GM19467 (cell line): Measurements from ENCODE around the gene ADI1.
"Not testable (repeated sequence)": the region's sequence is repeated elsewhere in the genome, so short reads cannot be mapped to it uniquely, and the experiment has no call there.

Source experiments
- ATAC-seq: cut with Tn5 transposase; IDR thresholded peaks from one replicate; pipeline ENCODE4 v1.9.1; 2021; ENCODE audit warnings: mild to moderate bottlenecking, moderate library complexity; ENCODE audit not compliant: unreplicated experiment

Gene ADI1

DNA sequence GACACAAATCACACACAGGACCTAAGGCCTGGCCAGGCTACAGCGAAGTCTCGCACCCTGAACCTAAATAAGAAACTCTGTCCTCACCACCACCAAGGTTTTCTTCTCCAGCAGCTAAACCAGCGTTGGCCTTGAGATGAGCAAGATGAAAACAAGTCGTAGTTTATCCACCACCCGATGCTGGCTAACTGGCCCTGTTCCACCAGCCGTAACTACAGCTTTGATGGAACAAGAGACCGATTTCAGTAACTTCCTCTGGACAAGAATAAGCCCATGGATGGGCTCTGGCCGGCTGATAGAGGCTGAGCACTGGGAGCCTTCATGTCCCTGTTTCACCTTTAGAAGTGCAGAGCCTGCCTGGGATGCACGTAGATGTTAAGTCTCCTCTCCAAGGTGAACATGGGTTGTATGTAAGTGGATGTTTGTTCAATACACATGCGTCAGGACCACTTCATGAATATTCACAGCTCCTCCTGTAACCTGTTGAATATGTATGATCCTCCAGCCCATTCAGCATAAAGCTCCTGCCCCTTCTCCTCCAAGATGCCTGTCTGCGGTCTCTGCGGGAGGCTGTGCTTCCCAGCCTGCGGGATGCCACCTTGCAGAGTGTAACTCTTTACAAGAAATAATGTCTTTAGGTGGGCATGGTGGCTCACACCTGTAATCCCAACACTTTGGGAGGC is 24.2 kb downstream of the ADI1 start:
- ATAC-seq: no peak

GRCh38 chr2:3493615-3494007 is 25.7 kb downstream of the ADI1 start:
- ATAC-seq: no peak

GRCh38 chr2:3492951-3493614 is 26.2 kb downstream of the ADI1 start:
- ATAC-seq: no peak

- not testable (repeated sequence) for ATAC-seq
Observed at GRCh38 chr2:3492475-3492787, 26.9 kb downstream of the ADI1 start.

DNA sequence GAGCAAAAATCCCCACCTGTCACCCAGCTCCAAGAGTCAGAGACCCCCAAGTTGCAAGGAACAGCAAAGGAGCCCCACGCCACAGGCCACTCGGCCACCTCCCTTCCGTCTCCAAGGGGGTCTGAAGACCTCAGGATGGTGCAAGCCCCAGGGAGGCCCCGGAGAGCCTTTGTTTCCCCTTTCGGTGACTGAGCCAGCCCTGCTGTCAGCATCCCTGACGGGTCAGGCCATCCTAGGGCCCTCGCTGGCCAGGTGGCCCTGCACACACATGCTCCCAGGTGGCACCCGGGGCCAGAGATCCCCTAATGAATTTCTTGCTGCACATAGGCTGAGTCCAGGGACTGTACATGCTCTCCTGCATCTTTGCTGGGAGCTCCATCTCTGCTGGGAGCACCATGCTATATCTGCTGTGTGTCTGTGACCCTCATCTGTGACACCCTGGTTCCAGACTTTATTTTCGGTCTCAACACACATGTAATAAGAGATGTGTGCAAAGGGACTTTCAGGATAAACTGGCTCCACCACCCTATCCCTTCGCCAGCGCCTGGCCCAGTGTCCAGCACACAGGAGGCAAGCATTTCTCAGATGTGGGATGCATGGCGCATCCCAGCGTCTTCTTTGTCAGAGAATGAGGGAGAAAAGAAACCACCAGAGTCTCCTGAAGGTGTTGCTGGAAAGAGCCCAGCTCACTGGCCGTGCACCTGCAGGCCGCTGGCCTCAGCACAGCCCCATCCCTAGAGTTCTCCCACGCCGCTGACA is 27.4 kb downstream of the ADI1 start:
- no peak for ATAC-seq

GRCh38 chr2:3491306-3491705 is 28.0 kb downstream of the ADI1 start:
- no peak for ATAC-seq

- no peak for ATAC-seq
Observed at GRCh38 chr2:3490191-3491170, 28.9 kb downstream of the ADI1 start.

DNA sequence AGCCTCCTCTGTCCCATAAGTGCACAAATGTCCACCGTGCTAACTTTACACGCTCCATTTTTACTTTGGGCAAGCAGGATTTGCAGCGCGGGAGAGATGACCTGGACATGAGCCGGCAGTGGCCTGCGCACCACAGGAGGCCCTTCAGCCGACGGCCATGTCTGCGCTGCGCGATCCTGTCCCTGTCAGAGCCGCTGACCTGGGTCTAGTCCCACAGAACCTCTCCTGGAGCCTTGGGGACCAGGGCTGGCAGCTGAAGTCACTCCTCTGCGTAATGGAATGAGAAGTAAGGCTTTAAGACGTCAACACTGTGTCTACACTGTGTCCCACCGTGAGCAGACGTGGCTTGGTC is 29.6 kb downstream of the ADI1 start:
- ATAC-seq: no peak

GRCh38 chr2:3488855-3489763 is 30.2 kb downstream of the ADI1 start:
- no peak for ATAC-seq

GRCh38 chr2:3488061-3488531 is 31.2 kb downstream of the ADI1 start:
- no peak for ATAC-seq

DNA sequence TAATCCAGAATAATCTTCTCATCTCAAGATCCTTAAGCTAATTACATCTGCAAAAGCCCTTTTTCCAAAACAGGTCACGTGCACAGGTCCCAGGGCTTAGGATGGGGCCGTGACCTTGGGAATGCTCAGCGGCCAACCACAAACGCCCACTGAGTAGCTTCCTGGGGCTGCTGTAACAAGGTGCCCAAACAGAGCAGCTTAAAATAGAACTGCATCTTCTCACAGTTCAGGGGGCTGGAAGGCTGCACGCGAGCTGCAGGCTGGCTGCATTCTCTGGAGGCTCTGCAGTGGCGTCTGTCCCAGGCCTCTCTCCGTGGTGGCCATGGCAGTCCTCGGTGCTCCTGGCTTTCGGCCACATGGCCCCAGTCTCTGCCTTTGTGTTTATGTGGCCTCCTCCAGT is 31.9 kb downstream of the ADI1 start:
- no peak for ATAC-seq

- ATAC-seq: no peak
Observed at GRCh38 chr2:3487028-3487425, 32.3 kb downstream of the ADI1 start.

GRCh38 chr2:3486047-3487027 is 33.0 kb downstream of the ADI1 start:
- no peak for ATAC-seq

DNA sequence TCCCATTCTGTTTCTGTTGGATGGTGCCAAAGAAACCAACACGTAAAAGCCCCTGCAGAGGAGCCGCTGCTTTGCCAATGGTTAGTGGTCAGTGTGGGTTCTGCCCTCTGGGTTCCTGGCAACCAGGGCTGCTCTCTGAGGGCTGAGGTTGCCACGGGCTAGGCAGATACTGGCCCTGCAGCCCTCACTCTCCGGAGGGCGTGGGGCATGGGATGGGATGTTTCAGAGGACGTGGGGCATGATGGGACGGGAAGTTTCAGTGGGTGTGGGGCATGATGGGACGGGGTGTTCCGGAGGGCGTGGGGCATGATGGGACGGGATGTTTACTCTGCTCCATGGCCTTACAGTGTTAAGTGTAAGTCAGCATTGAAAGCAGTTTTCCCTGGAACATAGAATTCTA is 34.2 kb downstream of the ADI1 start:
- no peak for ATAC-seq

- no peak for ATAC-seq
Observed at GRCh38 chr2:3483986-3484960, 35.1 kb downstream of the ADI1 start.

DNA sequence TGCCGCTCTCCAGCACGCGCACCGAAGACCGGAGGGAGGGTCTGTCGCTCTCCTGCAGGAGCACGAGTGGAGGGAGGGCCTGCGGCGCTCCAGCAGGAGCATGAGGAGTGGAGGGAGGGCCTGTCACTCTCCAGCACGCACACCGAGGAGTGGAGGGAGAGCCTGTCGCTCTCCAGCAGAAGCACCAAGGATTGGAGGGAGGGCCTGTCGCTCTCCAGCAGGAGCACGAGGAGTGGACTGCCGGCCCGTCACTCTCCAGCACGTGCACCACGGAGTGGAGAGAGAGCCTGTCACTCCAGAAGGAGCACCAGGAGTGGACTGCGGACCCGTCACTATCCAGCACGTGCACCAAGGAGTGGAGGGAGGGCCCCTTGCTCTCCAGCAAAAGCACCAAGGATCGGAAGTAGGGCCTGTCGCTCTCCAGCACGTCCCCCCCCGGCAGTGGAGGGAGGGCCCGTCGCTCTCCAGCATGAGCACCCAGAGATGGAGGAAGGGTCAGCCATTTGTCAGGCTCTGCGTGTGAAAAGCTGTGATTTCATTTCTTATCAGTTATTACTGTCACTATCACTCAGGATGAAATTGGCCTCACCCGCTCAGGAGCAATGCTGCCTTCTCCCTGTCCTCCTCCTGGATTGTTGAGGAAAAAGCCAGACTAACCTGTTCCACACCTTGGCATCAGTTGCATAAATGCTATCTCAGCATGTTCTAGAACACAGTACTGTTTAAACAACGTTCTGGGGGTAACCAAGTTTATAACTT is 35.9 kb downstream of the ADI1 start:
- ATAC-seq: no peak

DNA sequence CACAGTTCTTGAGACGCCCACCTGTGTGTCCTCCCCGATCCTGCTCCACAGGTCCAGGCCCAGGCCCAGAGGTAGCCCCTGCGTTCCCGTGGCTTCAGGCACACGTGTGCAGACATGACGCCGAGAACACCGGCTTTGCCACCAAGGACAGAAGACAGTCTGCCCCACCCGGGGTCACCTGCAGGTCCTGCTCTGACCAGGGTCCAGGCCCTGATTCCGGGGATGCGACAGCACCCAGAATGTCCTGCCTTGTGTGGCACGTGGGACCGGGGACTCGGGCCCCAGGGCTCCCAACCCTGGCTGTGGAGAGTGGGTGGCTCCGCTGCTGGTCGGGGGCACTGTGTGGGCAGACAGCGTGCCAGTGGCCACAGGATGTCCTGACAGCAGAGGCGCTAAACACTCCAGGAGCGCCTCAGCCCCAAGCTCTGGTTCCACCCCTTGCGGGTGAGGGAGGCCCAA is 36.9 kb downstream of the ADI1 start:
- ATAC-seq: no peak
